ENCODE results near the gene FHL3. TPM values are rescaled to one million over a fixed set of nuclear protein-coding genes. Genes with fewer than 3 reads are reported as not detected.

Gene FHL3
- total RNA-seq, 4 donors from 2014 or later = 7.5 to 13.8 (median 10.4) TPM

GRCh38 chr1:38050397-38051078, 45.2 kb upstream of the FHL3 start:
- H3K4me1 ChIP-seq = peaks cover 2 to 17% of the 10 kb centered on the region in 2 donors
- H3K36me3 ChIP-seq = no peaks in the 10 kb centered on the region
- intact Hi-C loops (cut with DNase I) = no loop called here
- no peak for TF ChIP-seq CTCF (IDR thresholded peaks at IDR 0.05)
- no peak for TF ChIP-seq POLR2A (IDR thresholded peaks at IDR 0.05)
- H3K27me3 ChIP-seq = no peaks in the 10 kb centered on the region
- peak; percentile 55 to 65 for DNase-seq
- 30 to 44% methylated on average over 11 to 12 of the region's 13 CpGs for WGBS, 2 donors
- no peak overlapping the region for H3K27ac ChIP-seq
- no peak overlapping the region for H3K4me3 ChIP-seq (replicated peaks in 1 of 3)
- no peaks in the 10 kb centered on the region for H3K9me3 ChIP-seq

DNA sequence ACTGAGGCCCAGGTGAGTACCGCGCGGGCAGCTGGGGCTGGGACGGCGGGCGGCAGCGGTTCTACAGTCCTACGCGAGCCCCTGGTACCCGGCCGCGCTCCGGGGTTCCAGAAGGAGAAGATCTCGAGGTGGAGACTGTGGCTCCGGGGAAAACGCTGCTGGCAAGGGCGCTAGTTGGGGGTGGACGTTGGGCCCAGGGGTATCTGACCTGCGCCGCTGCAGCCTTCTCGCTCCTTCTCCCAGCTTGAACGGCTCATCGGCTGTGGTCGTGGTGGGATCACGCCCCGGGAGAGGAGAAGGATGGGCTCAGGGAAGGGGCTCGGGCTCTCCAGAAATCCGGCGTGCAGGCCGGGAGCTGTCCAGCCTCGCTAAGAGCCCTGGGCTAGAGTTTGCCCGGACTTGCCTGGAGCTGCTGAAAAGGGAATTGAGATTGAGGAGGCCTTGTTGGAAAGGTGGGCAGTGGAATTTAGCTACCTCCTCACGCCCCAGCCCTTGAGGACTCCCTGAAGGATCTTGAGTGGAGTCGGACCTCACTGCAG, 42.4 kb upstream of the FHL3 start:
- TF ChIP-seq POLR2A (IDR thresholded peaks at IDR 0.05) (no peak), CTCF (IDR thresholded peaks at IDR 0.05) (no peak)

DNA sequence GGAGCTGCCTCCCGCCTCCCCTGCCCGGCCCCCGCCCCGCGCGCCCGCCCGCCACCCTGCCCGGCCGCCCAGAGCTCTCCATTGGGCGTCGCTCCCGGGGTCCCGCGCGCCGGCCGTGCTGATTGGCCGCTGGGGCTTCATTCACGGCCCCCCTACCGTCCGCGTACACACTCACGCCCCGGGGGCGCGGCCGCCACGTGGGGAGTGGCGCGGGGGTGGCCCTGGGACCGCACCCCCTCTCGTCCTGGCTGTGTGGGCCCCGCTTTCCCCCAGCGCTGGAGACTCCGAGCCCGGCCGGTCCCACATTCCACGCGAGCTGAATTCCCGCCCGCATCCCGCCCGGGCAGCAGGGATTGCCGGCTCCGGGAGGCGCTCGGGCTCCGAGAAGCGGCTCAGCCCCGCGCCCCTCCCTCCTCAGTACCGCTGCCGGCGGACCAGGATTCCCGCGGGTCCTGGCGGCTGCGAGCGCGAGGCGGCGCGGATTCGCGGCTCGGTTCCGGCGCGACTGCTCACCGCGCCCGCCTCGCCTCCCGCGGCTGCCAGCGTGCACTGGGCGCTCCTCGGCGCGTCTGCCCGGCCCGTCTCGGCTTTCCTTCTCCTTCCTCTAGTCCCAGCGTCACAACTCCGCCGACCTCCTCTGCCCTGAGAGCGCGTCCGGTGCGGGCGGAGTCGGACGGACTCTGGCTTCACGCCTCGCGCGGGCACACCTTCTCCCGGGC, 41.7 kb upstream of the FHL3 start:
- H3K27me3 ChIP-seq = peaks cover 30% of the 10 kb centered on the region
- peak overlapping the region in 1 of 3 donors; percentile 51 for H3K4me3 ChIP-seq (replicated peaks in 1 of 3)
- intact Hi-C loops (cut with DNase I) = no loop called here
- no peak overlapping the region for H3K27ac ChIP-seq
- H3K9me3 ChIP-seq = no peaks in the 10 kb centered on the region
- DNase-seq = peak; percentile 80 to 83
- 0% methylated on average over 1 to 8 of the region's 99 CpGs for WGBS, 2 donors
- H3K4me1 ChIP-seq = peaks cover 14 to 32% of the 10 kb centered on the region in 2 donors
- no peaks in the 10 kb centered on the region for H3K36me3 ChIP-seq
- TF ChIP-seq CTCF (IDR thresholded peaks at IDR 0.05) (no peak), POLR2A (IDR thresholded peaks at IDR 0.05) (no peak)

More for the DNA sequence above, 42.4 kb upstream of the FHL3 start:
- no peak overlapping the region for H3K27ac ChIP-seq
- DNase-seq = no peak
- H3K4me3 ChIP-seq (replicated peaks in 1 of 3) = peak overlapping the region in 1 of 3 donors; percentile 51
- peaks cover 14 to 32% of the 10 kb centered on the region in 2 donors for H3K4me1 ChIP-seq
- intact Hi-C loops (cut with DNase I) = no loop called here
- H3K36me3 ChIP-seq = no peaks in the 10 kb centered on the region
- WGBS, 2 donors = 6 to 33% methylated on average over 18 to 19 of the region's 34 CpGs
- peaks cover 24% of the 10 kb centered on the region for H3K27me3 ChIP-seq
- no peaks in the 10 kb centered on the region for H3K9me3 ChIP-seq

DNA sequence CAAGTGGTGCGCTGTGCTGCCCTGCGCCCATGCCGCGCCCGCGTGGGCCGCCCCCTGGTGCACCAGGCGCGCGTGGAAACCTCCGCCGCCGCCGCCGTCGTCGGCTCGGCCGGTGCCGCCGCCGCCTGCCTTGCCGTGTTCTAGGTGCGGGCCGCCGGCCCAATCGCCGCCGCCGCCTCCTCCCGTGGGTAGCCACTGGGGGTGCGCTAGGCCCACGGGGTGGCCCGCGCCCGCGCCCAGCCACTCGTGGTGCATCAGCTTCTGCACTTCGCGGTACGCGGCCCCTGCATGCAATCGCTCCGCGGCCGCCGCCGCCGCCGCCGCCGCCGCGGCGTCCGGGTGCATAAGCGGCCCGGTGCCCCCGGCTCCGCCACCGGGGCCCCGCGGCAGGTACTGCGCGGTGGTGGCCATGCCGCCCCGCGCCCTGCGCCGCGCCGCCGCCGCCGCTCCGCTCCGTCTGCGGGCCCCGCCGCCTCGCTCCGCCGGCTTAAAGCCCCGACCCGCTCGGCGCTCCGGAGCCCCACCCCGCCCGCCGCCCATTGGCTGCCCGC, 41.1 kb upstream of the FHL3 start, which contains the start of gene POU3F1:
POU3F1 (minus strand) TSS at position 461 of the 551 bp plus-strand sequence; CDS start at position 411, 50 bp downstream.
- Histone ChIP-seq H3K9me3 (no peaks in the 10 kb centered on the region), H3K36me3 (no peaks in the 10 kb centered on the region), H3K27me3 (peaks cover 36% of the 10 kb centered on the region), H3K4me1 (peaks cover 14 to 32% of the 10 kb centered on the region in 2 donors), H3K4me3 (replicated peaks in 1 of 3) (peak within 1 kb of the TSS in 1 of 3 donors; percentile 51), H3K27ac (no peak within 1 kb of the TSS)
- intact Hi-C loops (cut with DNase I) = no loop called here
- DNase-seq = no peak
- WGBS, 2 donors = no CpG with 5 or more reads among the region's 92 CpGs
- TF ChIP-seq CTCF (IDR thresholded peaks at IDR 0.05) (no peak), POLR2A (IDR thresholded peaks at IDR 0.05) (peak in 1 of 2 donors; percentile 18)
